ENCODE data around the gene NRARP.

Gene NRARP

GRCh38 chr9:137297966-137298365 is 4.1 kb downstream of the NRARP start:
- no peak for DNase-seq

GRCh38 chr9:137296670-137297664 is 5.1 kb downstream of the NRARP start:
- DNase-seq: no peak

- DNase-seq: no peak
Observed at GRCh38 chr9:137295849-137296669, 6.0 kb downstream of the NRARP start.

GRCh38 chr9:137295238-137295811 is 6.7 kb downstream of the NRARP start:
- peak; percentile 81 for DNase-seq

GRCh38 chr9:137294681-137295237 is 7.3 kb downstream of the NRARP start:
- no peak for DNase-seq

- DNase-seq: no peak
Observed at GRCh38 chr9:137294091-137294680, 7.9 kb downstream of the NRARP start.

GRCh38 chr9:137293482-137294090 is 8.5 kb downstream of the NRARP start:
- DNase-seq: no peak

- no peak for DNase-seq
Observed at GRCh38 chr9:137293094-137293481, 9.0 kb downstream of the NRARP start.

- DNase-seq: no peak
Observed at GRCh38 chr9:137286975-137287383, 15.1 kb downstream of the NRARP start.

- DNase-seq: no peak
Observed at GRCh38 chr9:137281345-137282116, 20.5 kb downstream of the NRARP start.

- no peak for DNase-seq
Observed at GRCh38 chr9:137280474-137281344, 21.4 kb downstream of the NRARP start.

GRCh38 chr9:137279741-137280473 is 22.2 kb downstream of the NRARP start:
- DNase-seq: no peak

- DNase-seq: no peak
Observed at GRCh38 chr9:137278721-137279711, 23.1 kb downstream of the NRARP start.

- DNase-seq: no peak
Observed at GRCh38 chr9:137278061-137278701, 23.9 kb downstream of the NRARP start.

GRCh38 chr9:137277329-137278041 is 24.6 kb downstream of the NRARP start, which contains the start of gene TOR4A:
TOR4A (plus strand) TSS chr9:137277726; CDS start chr9:137278690, 964 bp downstream.
- peak; percentile 74 for DNase-seq

GRCh38 chr9:137276473-137277328 is 25.4 kb downstream of the NRARP start:
- no peak for DNase-seq

Data from activated effector memory CD4-positive, alpha-beta T cell treated with anti-CD3 and anti-CD28 coated beads, Interleukin-2, amount 50 U/mL, for 16 hours (primary cell).